ENCODE results near the gene SPACA4.
"Not testable (repeated sequence)": the region's sequence is repeated elsewhere in the genome, so short reads cannot be mapped to it uniquely, and the experiment has no call there.

The SPACA4 gene

GRCh38 chr19:48606463-48607358 is at the start of gene SPACA4:
Gene SPACA4, plus strand, starts transcription at chr19:48606742. Its CDS starts 237 bp downstream, at chr19:48606979.
- DNase-seq (ENCODE audit: low read depth): no peak

DNA sequence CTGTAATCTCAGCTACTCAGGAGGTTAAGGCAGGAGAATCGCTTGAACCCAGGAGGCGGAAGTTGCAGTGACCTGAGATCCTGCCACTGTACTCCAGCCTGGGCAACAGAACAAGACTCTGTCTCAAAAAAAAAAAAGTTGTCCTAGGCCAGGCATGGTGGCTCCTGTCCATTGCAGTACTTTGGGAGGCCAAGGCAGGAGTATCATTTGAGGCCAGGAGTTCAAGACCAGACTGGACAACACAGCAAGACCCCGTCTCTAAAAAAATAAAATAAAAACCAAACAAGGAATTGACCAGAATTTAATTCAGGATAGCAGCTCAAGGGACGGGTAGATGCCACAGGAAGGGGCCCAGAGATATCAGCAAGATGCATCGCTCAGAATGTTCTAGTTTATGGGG is 49.7 kb upstream of the SPACA4 start:
- DNase-seq (ENCODE audit: low read depth): no peak

GRCh38 chr19:48558018-48558684 is 48.4 kb upstream of the SPACA4 start:
- DNase-seq (ENCODE audit: low read depth): peak; percentile 24

- DNase-seq (ENCODE audit: low read depth): no peak
Observed at GRCh38 chr19:48560095-48560530, 46.4 kb upstream of the SPACA4 start.

GRCh38 chr19:48561412-48561811 is 45.1 kb upstream of the SPACA4 start:
- no peak for DNase-seq (ENCODE audit: low read depth)

GRCh38 chr19:48565090-48565489 is 41.5 kb upstream of the SPACA4 start:
- DNase-seq (ENCODE audit: low read depth): no peak

DNA sequence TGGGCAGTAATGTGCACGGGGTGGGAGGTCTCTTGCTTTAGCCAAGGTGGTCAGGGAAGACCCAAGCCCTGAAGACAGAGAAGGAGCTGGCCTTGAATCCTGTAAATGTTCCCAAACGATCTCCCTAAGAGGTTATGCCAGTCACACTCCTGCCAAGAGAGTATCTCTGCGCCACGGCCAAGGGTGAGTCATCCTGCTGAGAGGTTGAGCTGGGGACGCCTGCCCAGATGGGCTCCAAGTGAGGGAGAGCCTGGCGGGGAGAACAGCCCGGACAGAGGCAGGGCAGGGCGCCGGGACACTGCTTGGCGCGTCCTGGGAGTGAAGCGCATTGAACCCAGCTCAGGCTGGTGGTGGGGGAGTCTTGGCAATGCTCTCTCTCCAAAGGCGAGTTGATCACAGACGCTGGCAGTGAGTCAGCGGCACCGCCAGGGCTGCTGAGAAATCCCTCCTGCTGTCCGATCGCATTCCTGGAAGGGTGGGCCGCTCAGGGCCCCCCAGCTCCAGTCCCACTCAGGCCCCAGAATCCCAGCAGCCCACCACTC is 38.1 kb upstream of the SPACA4 start:
- peak; percentile 70 for DNase-seq (ENCODE audit: low read depth)

GRCh38 chr19:48569814-48570213 is 36.7 kb upstream of the SPACA4 start:
- no peak for DNase-seq (ENCODE audit: low read depth)

DNA sequence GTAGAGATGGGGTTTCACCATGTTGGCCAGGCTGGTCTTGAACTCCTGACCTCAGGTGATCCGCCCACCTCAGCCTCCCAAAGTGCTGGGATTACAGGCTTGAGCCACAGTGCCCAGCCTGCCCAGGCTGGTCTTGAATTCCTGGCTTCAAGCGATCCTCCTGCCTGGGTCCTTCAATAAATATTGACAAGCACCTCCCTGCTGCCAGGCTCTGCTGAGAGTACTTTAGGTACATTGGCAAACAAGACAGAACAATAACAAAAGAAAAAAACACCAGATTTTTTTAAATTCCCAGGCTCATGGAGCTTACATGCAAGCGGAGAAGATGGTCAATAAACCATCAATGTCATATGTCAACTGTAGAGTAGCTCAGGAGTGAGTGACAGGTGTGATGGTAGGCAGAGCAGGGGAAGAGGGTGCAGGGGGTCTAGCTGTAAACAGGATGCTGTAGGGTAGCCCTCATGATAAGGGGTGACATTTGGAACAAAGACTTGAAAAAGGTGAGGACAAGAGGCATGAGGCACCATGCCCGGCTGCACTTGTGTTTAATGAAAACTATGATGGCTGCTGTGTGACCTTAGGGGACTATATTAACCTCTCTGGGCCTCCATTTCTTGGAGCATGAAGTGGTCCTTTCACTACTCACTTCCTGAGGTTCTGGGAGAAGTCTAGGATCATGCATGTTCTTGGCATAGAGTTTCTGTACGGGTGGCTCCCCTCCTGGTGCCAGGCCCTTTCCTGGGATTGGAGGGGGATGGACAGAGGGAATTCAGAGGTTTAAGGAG is 35.0 kb upstream of the SPACA4 start:
- no peak for DNase-seq (ENCODE audit: low read depth)

DNA sequence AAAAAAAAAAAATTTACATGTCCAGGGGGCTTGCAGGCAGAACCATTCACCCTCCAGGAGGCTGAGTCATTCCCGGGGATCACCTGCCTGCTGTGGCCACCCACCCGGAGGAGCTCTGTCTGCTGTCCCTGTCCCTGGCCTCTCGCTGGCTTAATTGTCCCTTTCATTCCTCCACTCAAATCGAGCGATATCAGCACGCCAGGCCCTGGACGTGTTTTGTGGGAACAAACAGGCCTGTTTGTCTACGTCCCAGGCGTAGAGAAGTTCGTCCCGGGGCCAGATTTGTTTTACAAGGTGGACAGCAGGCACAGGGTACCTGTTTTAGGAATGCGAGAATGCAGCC is 33.4 kb upstream of the SPACA4 start:
- no peak for DNase-seq (ENCODE audit: low read depth)

GRCh38 chr19:48575931-48576622 is 30.5 kb upstream of the SPACA4 start:
- DNase-seq (ENCODE audit: low read depth): no peak

GRCh38 chr19:48577908-48578307 is 28.6 kb upstream of the SPACA4 start:
- not testable (repeated sequence) for DNase-seq (ENCODE audit: low read depth)

- DNase-seq (ENCODE audit: low read depth): no peak
Observed at GRCh38 chr19:48578891-48579290, 27.7 kb upstream of the SPACA4 start.

DNA sequence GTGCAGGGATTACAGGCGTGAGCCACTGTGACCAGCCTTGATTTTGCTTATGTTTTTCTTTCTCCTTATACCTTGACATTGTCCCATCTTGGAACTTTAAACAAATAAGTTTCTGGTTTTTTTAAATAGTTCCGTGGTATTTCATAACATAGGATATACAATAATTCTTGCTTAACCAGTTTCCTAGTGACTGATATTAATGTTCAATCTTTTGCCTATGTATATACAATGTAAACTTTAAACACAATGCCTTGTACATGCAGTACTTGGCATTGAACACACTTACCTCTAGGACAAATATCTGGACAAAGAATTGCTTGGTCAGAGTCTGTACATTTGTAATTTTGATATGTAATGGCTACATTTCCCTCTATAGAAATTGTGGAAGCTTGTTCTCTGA is 24.4 kb upstream of the SPACA4 start:
- DNase-seq (ENCODE audit: low read depth): no peak

- no peak for DNase-seq (ENCODE audit: low read depth)
Observed at GRCh38 chr19:48587387-48587786, 19.2 kb upstream of the SPACA4 start.

GRCh38 chr19:48588670-48589401 is 17.7 kb upstream of the SPACA4 start:
- DNase-seq (ENCODE audit: low read depth): no peak

GRCh38 chr19:48591021-48591420 is 15.5 kb upstream of the SPACA4 start:
- no peak for DNase-seq (ENCODE audit: low read depth)

GRCh38 chr19:48595171-48595570 is 11.4 kb upstream of the SPACA4 start:
- no peak for DNase-seq (ENCODE audit: low read depth)

- no peak for DNase-seq (ENCODE audit: low read depth)
Observed at GRCh38 chr19:48595833-48596232, 10.7 kb upstream of the SPACA4 start.

DNA sequence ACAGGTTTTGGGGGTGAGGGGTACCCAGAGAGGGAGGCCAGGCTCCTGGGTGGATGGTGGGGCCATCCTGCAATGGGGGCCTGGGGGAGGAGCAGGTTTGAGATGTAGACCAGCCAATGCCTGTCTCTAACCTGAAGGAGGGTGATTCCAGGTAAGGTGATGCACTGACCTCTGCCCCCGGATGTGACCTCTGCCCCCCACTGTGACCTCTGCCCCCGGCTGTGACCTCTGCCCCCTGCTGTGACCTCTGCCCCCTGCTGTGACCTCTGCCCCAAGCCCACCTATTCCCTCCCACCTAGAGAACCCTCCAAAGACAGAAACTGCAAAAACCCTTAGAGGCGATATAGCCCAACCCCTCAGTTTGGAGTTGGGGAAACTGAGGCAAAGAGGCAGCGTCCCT is 10.3 kb upstream of the SPACA4 start:
- no peak for DNase-seq (ENCODE audit: low read depth)

All from GM04503 (cell line).